GOT3 (cell line): ENCODE measurements around the gene SPCS1.
"Not testable (repeated sequence)": the region's sequence is repeated elsewhere in the genome, so short reads cannot be mapped to it uniquely, and the experiment has no call there.

Experiments used
- DNase-seq: peaks from one replicate; lab custom pipeline; 2025; ENCODE audit warnings: mixed read lengths; lab: John Stamatoyannopoulos, UW

Gene SPCS1

DNA sequence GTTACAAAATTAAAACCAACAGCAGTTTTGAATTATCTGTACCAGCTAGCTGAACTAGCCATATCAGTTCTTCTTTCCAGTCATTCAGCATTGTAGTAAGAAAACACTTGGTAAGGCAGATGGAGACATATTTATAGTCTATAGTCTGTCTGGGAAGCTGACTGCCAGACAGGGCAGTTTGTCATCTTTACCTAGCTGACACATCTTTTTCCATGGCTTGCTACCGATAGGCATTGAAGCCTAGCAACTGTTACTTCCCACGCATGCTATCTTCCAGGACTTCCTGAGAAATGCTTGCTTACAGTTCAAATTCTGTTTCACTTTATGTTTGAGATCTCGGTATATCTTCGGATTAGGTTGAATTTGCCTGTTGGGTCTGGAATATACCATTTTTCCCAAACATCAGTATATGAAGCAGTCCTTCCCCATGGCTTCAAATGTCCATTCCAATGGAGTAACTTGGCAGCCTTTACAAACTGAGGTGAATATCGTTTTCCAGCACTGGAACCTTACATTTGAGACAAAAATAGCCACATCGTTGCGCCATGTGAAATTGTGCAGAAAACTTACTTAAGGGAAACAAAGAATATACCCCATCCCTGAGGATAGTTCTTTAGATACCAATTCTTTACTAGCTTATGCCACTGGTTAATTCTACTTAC lies 11.2 kb upstream of the SPCS1 start:
- no peak for DNase-seq

- no peak for DNase-seq
Observed at GRCh38 chr3:52695798-52696671, 9.9 kb upstream of the SPCS1 start.

DNA sequence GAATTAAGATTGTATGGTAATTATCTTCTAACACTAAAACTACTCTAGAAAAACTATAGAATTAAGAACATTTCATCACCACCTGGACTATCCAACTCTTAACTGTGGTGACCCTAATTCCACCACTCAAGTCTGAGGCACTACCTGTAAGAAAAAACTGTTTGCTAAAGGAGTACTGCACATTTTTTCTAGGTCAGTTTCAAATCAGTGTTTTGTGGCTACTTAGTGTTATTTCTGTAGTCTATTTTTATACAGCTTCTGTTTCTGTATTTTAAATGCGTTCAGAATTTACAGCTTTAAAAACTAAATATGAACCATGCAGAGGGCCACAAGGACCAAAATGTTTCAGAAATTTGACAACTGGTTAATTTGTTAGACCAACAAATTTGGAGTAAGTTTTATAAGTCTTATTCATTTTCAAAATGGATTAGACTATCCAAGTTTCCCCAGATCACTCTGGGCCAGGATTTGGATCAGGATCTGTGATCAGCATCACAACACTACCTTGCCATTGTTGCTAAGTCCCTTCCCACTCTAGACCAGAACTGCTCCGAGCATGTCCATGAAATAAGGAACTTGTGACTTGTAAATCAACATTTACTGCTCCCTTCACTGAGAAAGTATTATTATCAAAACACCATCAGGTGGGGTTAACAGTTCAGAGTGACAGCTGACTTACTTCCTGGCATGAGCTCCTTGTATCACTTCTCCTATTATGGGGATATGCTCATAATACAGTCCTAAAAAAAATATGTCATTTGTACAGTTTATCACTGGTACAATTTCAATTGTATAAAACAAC lies 8.9 kb upstream of the SPCS1 start:
- no peak for DNase-seq

- DNase-seq, result no peak
Observed at GRCh38 chr3:52697632-52697965, 8.3 kb upstream of the SPCS1 start.

DNA sequence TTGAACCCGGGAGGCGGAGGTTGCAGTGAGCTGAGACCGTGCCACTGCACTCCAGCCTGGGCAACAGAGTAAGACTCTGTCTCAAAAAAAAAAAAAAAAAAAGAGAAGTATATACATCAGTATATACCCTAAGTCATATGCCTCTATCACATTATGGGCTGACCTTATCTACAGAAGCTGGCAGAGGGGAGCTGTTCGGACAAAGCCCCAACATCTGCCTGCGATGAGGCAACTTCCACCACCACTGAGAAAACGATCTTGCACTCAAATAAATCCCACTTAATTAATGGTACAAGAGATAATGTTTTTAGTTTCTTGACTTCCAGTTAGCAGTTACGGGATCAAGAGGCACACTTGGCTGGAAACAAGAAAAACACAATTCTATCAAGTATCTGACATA lies 2.6 kb upstream of the SPCS1 start:
- DNase-seq, result no peak

- DNase-seq, result no peak
Observed at GRCh38 chr3:52704611-52705437, 1.1 kb upstream of the SPCS1 start.

DNA sequence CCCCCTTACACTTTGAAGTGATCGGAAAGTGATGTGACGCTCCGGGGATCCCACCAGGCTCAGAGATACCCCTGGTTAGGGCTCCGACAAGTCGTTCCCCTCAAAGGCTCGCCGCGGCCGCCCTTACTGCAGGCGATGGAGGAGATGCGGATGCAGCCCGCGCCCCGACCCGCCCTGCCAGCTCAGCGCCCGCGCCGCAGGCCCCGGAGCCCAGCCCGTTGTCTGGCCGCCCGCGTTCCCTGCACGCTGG lies 543 bp upstream of the SPCS1 start:
- DNase-seq, result peak; percentile 73

DNA sequence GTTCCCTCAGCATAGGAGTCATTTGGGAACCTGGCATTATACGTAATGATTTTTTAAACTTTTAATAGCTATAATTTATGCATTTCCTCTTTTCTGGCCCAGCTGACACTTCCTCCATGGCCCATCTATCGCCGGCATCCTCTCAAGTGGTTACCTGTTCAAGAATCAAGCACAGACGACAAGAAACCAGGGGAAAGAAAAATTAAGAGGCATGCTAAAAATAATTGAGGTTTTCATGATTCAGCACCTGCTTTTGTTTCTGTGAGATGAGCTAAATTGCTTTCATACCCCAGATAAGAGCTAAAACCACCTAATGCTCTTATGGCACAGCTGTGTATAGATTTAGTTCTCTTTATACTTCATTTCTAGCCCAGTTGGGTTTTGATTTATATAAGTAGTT lies 1.7 kb downstream of the SPCS1 start:
- DNase-seq, result no peak

DNA sequence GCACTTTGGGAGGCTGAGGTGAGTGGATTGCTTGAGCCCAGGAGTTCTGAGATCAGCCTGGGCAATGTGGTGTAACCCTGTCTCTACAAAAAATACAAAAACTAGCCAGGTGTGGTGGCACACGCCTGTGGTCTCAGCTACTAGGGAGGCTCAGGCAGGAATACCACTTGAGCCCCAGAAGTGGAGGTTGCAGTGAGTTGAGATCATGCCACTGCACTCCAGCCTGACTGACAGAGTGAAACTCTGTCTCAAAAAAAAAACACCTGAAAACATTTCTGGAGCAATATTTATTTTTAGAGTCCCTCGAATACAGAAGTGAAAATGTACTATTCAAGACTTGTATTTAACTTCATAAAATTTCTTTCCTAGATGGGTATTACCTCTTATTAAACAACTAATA lies 4.6 kb downstream of the SPCS1 start:
- DNase-seq, result no peak

GRCh38 chr3:52712291-52713212 lies 6.6 kb downstream of the SPCS1 start:
- DNase-seq, result no peak

DNA sequence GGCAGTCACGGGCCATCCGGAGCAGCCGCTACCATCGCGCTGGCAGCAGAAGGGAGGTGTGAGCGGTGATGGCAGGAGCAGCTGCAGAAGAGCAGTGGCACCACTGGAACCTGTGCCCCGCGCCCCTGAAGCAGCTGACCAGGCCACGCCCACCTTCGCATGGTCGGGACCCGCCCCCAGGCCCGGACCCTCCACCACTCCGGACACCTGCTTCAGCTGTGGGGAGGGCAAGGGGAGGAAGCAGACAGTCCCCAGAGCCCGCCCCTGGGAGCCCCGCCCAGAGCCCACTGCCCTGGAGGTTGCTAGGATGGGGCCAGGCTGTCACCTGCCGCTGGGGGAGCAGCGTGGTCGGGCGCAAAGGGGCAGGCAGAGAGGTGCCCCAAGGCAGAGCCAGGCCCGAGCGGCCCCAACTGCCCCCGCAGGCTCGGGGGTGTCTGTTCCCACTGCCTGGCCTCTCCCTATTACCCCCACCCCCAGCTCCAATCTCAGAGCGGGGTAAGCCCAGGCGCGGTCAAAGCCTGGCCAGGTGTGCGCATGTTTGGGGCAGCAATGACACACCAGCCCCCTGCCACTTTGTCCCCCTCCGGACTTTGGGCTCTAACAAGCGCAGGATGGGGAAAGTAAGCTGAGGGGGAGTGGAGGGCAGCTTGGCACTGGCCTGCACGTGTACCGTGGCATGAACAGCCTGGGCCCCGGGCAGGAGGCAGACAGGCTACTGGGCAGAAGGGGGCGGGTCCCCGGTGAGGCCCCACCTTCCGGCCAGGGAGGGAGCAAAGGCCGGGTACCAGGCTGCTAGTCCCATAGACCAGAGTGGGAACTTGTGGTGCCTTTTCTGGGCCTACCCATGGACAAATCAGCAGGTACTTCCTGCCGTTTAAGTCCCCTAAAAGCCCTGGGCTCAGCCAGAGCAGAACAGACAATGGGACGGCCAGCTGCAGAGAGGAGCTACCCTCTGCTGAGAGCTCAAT lies 8.7 kb downstream of the SPCS1 start:
- DNase-seq, result no peak

- no peak for DNase-seq
Observed at GRCh38 chr3:52715714-52716305, 9.9 kb downstream of the SPCS1 start.

- no peak for DNase-seq
Observed at GRCh38 chr3:52719618-52720017, 13.7 kb downstream of the SPCS1 start.

- no peak for DNase-seq
Observed at GRCh38 chr3:52721002-52721729, 15.3 kb downstream of the SPCS1 start.

- DNase-seq, result no peak
Observed at GRCh38 chr3:52721730-52722008, 15.8 kb downstream of the SPCS1 start.

- DNase-seq, result no peak
Observed at GRCh38 chr3:52722491-52722890, 16.6 kb downstream of the SPCS1 start.

- no peak for DNase-seq
Observed at GRCh38 chr3:52723935-52724334, 18.0 kb downstream of the SPCS1 start.

GRCh38 chr3:52724511-52724910 lies 18.6 kb downstream of the SPCS1 start:
- no peak for DNase-seq

DNA sequence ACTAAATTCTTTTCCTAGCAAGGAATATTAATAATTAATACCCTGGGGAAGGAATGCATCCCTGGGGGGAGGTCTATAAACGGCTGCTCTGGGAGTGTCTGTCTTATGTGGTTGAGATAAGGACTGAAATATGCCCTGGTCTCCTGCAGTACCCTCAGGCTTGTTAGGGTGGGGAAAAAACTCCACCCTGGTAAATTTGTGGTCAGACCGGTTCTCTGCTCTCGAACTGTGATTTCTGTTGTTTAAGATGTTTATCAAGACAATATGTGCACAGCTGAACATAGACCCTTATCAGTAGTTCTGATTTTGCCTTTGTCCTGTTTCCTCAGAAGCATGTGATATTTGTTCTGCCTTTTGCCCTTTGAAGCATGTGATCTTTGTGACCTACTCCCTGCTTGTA lies 22.8 kb downstream of the SPCS1 start:
- DNase-seq, result not testable (repeated sequence)
